Suprapubic skin (tissue), 3 donors: ENCODE measurements around the gene CYB561D1.

Experiments
- CTCF ChIP-seq, 2 donors: fragments of 200-600 bp in 1 of 2; fragments of 450-650 bp in 1 of 2; sonication (generic) in 1 of 2; IDR thresholded peaks; one replicate each; pipeline ENCODE4 v1.5.1; 2016 to 2019; ENCODE audit warnings: antibody characterized with exemption in 2 of 2, mild to moderate bottlenecking in 1 of 2, moderate library complexity in 1 of 2
- EP300 ChIP-seq: sonication (generic); formaldehyde crosslinking; IDR thresholded peaks from one replicate; pipeline ENCODE4 v1.6.1; 2017; ENCODE audit warnings: antibody characterized with exemption
- POLR2A ChIP-seq, 2 donors: fragments of 450-650 bp; IDR thresholded peaks; one replicate each; pipeline ENCODE4 v1.6.1; 2017; ENCODE audit warnings: antibody characterized with exemption in 2 of 2, mild to moderate bottlenecking in 2 of 2, moderate library complexity in 2 of 2

DNA sequence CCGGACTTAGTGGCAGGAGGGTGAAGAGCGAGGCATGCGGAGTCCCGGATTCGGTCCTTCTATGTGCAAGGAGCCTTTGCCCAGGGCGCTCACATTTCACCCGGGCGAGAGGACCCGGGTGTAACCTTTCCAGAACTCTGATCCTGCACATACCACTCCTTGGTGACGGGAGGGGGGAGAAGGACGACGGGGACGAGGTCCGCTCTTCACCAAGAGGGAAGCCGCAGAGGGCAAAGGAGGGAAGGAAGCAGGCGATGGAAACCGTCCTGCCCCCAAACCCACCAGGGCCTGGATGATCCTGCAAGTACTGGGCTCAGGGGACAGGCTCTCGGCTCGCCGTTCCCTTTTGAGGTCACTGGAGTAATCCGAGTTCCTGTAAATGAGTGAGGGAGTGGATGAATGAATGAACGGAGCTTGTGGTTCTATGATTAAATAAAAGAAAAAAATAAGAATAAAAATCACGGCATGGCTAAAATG, 26.6 kb upstream of the CYB561D1 start:
- TF ChIP-seq CTCF (IDR thresholded peaks at IDR 0.05) (no peak), EP300 (no peak), POLR2A (IDR thresholded peaks at IDR 0.05) (no peak)
